ENCODE results near the gene CMTM1.

The CMTM1 gene

DNA sequence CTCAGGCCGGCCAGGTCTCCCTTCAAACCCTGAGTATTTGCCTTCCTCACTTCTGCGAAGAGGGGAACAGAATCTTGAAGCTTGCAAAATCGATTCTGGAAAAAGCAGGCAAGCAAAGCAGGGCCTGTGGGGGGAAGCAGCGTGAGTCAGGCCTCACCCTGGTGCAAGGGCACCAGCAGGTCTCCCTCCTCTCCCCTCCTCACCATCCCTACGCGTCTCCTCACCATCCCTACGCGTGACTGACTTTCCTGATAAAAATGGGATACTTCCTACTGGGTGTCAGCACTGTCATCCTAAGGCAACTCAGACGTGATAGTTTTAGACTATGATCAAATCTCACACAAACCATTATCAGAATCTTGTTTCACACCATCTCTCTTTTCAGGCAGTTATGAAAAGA is 50.4 kb downstream of the CMTM1 start:
- Histone ChIP-seq H4K20me1 (ENCODE audit: control insufficient read depth, insufficient read depth, low read depth, low read length) (no peaks in the 10 kb centered on the region; the same call in 1 of the 2 replicates), H3K27me3 (ENCODE audit: control insufficient read depth, low read length) (no peaks in the 10 kb centered on the region), H3K36me3 (ENCODE audit: control insufficient read depth, low read length) (peaks cover 10% of the 10 kb centered on the region), H3K4me3 (ENCODE audit: low read length) (no peak overlapping the region), H3K27ac (ENCODE audit: low read depth, low read length) (no peak overlapping the region), H3K79me2 (ENCODE audit: control insufficient read depth, low read length) (no peaks in the 10 kb centered on the region), H3K9me3 (ENCODE audit: control insufficient read depth, insufficient read depth, low read length) (no peaks in the 10 kb centered on the region), H3K9me2 (replicated peaks; ENCODE audit: control insufficient read depth, low read length) (no peaks in the 10 kb centered on the region), H3F3A (ENCODE audit: control insufficient read depth, insufficient read depth) (no peaks in the 10 kb centered on the region), H3K4me2 (ENCODE audit: low read length) (no peak overlapping the region), H3K4me1 (ENCODE audit: control insufficient read depth, low read length) (peaks cover 34% of the 10 kb centered on the region)
- TF ChIP-seq, protein P1, sequence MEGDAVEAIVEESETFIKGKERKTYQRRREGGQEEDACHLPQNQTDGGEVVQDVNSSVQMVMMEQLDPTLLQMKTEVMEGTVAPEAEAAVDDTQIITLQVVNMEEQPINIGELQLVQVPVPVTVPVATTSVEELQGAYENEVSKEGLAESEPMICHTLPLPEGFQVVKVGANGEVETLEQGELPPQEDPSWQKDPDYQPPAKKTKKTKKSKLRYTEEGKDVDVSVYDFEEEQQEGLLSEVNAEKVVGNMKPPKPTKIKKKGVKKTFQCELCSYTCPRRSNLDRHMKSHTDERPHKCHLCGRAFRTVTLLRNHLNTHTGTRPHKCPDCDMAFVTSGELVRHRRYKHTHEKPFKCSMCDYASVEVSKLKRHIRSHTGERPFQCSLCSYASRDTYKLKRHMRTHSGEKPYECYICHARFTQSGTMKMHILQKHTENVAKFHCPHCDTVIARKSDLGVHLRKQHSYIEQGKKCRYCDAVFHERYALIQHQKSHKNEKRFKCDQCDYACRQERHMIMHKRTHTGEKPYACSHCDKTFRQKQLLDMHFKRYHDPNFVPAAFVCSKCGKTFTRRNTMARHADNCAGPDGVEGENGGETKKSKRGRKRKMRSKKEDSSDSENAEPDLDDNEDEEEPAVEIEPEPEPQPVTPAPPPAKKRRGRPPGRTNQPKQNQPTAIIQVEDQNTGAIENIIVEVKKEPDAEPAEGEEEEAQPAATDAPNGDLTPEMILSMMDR (IDR thresholded peaks at IDR 0.05; ENCODE audit: low read depth, low read length, poor library complexity, severe bottlenecking), result no peak
- no peak for TF ChIP-seq EZH2phosphoT487 (IDR thresholded peaks at IDR 0.05; ENCODE audit: borderline replicate concordance, low read length)

DNA sequence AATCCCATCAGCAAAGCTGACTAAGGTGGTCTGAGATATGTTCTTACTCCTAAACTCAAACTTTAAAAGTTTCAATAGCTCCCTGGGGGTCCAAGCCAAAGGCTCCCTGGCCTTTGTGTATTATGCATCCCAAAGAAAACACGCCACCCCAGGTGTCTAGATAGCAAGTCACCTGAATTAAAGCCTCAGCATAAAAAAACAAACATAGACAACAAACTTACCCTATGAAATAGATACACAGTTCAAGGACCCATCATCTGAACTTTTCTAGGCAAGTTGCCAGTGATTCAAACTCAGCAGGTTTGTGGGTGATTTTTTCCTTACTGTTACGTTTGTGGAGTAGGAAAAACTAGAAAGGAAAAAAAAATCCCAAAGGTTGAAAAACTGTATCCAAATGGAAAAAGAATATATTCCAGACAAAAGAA is 50.8 kb downstream of the CMTM1 start:
- Histone ChIP-seq H3K4me3 (ENCODE audit: low read length) (no peak overlapping the region), H3K4me1 (ENCODE audit: control insufficient read depth, low read length) (peaks cover 34% of the 10 kb centered on the region), H3K27ac (ENCODE audit: low read depth, low read length) (no peak overlapping the region), H3F3A (ENCODE audit: control insufficient read depth, insufficient read depth) (no peaks in the 10 kb centered on the region), H3K79me2 (ENCODE audit: control insufficient read depth, low read length) (no peaks in the 10 kb centered on the region), H3K4me2 (ENCODE audit: low read length) (no peak overlapping the region), H3K27me3 (ENCODE audit: control insufficient read depth, low read length) (no peaks in the 10 kb centered on the region), H3K9me2 (replicated peaks; ENCODE audit: control insufficient read depth, low read length) (no peaks in the 10 kb centered on the region), H3K9me3 (ENCODE audit: control insufficient read depth, insufficient read depth, low read length) (no peaks in the 10 kb centered on the region), H3K36me3 (ENCODE audit: control insufficient read depth, low read length) (peaks cover 10% of the 10 kb centered on the region), H4K20me1 (ENCODE audit: control insufficient read depth, insufficient read depth, low read depth, low read length) (no peaks in the 10 kb centered on the region; the same call in 1 of the 2 replicates)
- TF ChIP-seq EZH2phosphoT487 (IDR thresholded peaks at IDR 0.05; ENCODE audit: borderline replicate concordance, low read length), result no peak

DNA sequence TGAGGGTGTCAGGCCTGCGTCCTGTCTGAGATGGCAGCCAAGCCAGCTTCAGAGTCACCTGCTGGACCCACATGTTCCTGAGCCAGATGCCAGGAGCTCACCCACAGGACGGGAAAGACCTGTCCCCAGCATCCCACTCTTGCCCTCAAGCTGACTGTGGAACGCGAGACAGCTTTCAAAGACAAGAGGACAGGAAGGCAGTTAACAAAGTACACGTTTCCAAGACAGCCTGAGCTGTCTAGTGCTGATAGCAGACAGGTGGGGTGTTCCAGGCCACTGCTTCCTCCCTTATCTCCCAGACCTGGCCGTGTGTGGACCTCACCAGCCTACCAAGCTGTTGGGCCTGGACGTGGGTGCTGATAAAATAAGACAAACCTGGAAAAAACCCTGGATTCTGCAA is 51.5 kb downstream of the CMTM1 start:
- no peaks in the 10 kb centered on the region for H3K79me2 ChIP-seq (ENCODE audit: control insufficient read depth, low read length)
- no peaks in the 10 kb centered on the region for H3K27me3 ChIP-seq (ENCODE audit: control insufficient read depth, low read length)
- no peak for TF ChIP-seq EZH2phosphoT487 (IDR thresholded peaks at IDR 0.05; ENCODE audit: borderline replicate concordance, low read length)
- TF ChIP-seq, protein P1 (IDR thresholded peaks at IDR 0.05; ENCODE audit: low read depth, low read length, poor library complexity, severe bottlenecking), result no peak
- H4K20me1 ChIP-seq (ENCODE audit: control insufficient read depth, insufficient read depth, low read depth, low read length), result no peaks in the 10 kb centered on the region; the same call in 1 of the 2 replicates
- H3K36me3 ChIP-seq (ENCODE audit: control insufficient read depth, low read length), result peaks cover 6% of the 10 kb centered on the region
- no peak overlapping the region for H3K4me2 ChIP-seq (ENCODE audit: low read length)
- no peak overlapping the region for H3K4me3 ChIP-seq (ENCODE audit: low read length)
- H3K9me3 ChIP-seq (ENCODE audit: control insufficient read depth, insufficient read depth, low read length), result no peaks in the 10 kb centered on the region
- no peaks in the 10 kb centered on the region for H3F3A ChIP-seq (ENCODE audit: control insufficient read depth, insufficient read depth)
- H3K27ac ChIP-seq (ENCODE audit: low read depth, low read length), result no peak overlapping the region
- H3K4me1 ChIP-seq (ENCODE audit: control insufficient read depth, low read length), result peaks cover 34% of the 10 kb centered on the region
- H3K9me2 ChIP-seq (replicated peaks; ENCODE audit: control insufficient read depth, low read length), result no peaks in the 10 kb centered on the region

DNA sequence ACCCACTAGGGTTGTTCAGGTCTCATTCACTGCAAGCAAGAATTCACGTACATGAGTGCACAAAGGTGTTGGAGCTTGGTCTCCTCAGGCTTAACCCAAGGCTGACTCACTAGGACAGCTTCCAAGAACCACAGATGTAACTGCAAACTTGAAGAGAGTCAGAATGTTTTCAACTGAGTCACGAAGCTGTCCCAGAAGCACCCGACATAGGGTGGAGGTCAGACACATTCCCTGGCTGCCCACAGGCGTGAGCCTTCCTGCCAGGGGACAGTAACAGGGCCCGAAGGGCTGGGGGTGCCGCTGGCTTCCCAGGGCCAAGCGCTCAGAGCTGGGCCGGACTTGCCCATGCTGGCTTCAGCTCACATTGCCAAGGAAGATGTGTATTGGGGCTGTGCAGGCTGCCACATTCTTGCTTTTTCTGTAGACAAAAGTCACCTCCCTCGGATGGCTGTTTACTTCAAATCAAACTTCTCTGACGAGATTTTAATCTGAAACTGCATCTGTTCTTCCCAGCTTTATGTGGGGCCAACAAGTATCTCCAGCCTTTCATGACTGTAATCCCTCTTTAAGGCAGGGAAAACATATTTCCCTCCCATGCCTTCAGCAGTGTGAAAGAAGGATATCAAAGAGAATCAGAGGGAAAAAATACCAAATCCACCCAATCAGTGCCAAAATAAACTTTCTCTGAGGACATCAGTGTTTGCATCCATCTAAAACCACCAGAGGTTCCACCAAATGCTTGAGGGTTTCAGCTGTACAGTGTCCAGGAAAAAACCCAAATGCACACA is 52.5 kb downstream of the CMTM1 start:
- no peaks in the 10 kb centered on the region for H3K9me3 ChIP-seq (ENCODE audit: control insufficient read depth, insufficient read depth, low read length)
- no peaks in the 10 kb centered on the region for H3K79me2 ChIP-seq (ENCODE audit: control insufficient read depth, low read length)
- peaks cover 34% of the 10 kb centered on the region for H3K4me1 ChIP-seq (ENCODE audit: control insufficient read depth, low read length)
- peak overlapping the region; percentile 5; the same call in 1 of the 2 replicates for H3K27ac ChIP-seq (ENCODE audit: low read depth, low read length)
- TF ChIP-seq, protein P1 (IDR thresholded peaks at IDR 0.05; ENCODE audit: low read depth, low read length, poor library complexity, severe bottlenecking), result no peak
- TF ChIP-seq EZH2phosphoT487 (IDR thresholded peaks at IDR 0.05; ENCODE audit: borderline replicate concordance, low read length), result no peak
- H3K9me2 ChIP-seq (replicated peaks; ENCODE audit: control insufficient read depth, low read length), result no peaks in the 10 kb centered on the region
- H3K4me2 ChIP-seq (ENCODE audit: low read length), result 0 out of 2 replicates have a peak overlapping the region, but pooled peaks have one; percentile 40
- H3K4me3 ChIP-seq (ENCODE audit: low read length), result no peak overlapping the region
- H4K20me1 ChIP-seq (ENCODE audit: control insufficient read depth, insufficient read depth, low read depth, low read length), result no peaks in the 10 kb centered on the region; the same call in 1 of the 2 replicates
- H3K27me3 ChIP-seq (ENCODE audit: control insufficient read depth, low read length), result no peaks in the 10 kb centered on the region
- no peaks in the 10 kb centered on the region for H3F3A ChIP-seq (ENCODE audit: control insufficient read depth, insufficient read depth)
- no peaks in the 10 kb centered on the region for H3K36me3 ChIP-seq (ENCODE audit: control insufficient read depth, low read length)
